ENCODE results near the gene PGLYRP4.

PGLYRP4 gene, protein sequence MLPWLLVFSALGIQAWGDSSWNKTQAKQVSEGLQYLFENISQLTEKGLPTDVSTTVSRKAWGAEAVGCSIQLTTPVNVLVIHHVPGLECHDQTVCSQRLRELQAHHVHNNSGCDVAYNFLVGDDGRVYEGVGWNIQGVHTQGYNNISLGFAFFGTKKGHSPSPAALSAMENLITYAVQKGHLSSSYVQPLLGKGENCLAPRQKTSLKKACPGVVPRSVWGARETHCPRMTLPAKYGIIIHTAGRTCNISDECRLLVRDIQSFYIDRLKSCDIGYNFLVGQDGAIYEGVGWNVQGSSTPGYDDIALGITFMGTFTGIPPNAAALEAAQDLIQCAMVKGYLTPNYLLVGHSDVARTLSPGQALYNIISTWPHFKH

DNA sequence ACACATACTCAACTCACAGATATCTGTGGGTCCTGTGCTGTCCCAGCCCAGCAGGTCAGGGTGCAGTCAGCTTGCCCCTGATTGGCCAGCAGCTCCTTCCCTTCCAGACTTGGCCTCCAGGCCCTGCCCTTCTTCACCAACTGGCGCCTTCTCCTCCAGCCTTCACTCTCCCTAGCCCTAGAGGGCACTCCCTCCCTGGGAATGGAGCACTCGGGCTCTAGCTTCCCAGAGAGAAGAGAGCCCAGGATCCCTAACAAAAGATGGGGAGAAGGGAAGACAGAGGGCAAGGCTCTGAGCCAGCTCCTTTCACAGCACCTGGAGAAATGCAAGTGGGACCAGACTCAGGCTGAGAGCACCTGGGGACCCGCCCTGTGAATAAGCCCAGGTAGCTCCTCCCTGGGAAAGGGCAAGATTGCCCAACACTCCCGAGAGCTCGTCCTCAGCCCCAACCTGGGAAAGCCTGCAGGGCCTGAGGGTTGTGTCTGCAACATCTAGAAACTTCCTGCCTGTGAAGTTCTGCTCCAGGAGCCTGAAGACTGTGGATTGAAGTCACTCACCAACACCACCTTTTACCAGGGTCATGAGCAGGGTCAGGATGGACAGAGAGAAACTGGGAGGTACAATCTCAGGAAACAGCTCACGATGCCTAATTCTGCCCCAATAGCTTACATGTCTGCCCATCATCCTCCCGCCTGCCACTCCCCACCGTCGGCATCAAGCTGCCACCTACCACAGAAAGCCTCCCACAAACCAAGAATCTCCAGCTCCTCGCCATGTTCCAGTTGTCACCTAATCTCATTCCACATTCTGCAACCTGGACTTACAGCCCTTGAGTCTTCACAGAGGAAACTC lies at the start of gene PGLYRP4:
Gene PGLYRP4 (minus strand): TSS at position 331 of the 852 bp plus-strand sequence. CDS start 909 bp downstream, outside the sequence.
- Histone ChIP-seq H3K4me3 (ENCODE audit: low read length in 2 of 2) (no peak within 1 kb of the TSS), H3K36me3 (ENCODE audit: control insufficient read depth in 2 of 2, insufficient read depth in 2 of 2, low read length in 2 of 2) (no peaks in the 10 kb centered on the region), H3K27ac (ENCODE audit: low read length) (no peak within 1 kb of the TSS), H3K9me3 (ENCODE audit: control insufficient read depth in 2 of 2, low read length in 2 of 2) (no peaks in the 10 kb centered on the region), H3K4me1 (ENCODE audit: control insufficient read depth, insufficient read depth, low read length) (no peaks in the 10 kb centered on the region), H3K27me3 (ENCODE audit: control insufficient read depth in 1 of 2, insufficient read depth in 2 of 2, low read length in 2 of 2) (peaks cover 4 to 20% of the 10 kb centered on the region in 2 donors), H3K9ac (ENCODE audit: low read length in 2 of 2) (no peak within 1 kb of the TSS)

DNA sequence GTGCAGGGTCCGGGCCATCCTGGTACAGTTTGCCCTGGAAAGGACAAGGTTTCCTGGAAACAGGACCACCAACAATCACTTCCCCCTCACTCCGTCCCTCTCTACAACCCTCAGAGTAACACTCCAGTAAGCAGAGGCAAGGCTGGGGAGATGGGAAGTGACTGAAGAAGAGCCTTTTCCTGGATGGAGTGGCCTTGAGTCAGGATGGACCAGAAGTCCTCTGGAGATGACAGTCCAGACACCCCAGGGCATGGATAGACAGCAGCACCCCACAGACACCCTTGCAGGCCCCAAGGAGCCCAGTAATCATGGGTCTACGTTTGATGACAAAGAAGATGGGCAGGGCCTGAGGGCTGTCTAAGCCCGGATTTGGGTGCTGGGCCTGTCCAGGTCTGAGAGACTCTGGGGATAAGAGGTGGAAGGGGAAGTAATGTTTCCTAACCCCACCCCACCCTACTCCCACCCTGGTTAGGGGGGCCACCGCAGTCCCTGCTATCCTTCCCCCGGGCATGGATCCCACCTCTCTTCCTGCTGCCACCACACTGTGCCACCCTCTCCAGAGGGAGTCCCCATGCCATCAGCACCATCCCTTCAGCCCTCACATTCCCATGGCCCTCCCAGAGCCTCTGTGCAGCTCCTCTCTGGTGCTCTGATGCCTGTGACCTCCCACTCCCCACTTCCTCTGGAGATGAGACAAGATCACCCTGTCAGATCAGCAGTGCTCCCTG lies 49.4 kb upstream of the PGLYRP4 start:
- no peak overlapping the region for H3K27ac ChIP-seq (ENCODE audit: low read length)
- no peak overlapping the region for H3K9ac ChIP-seq (ENCODE audit: low read length in 2 of 2)
- peaks cover 2 to 14% of the 10 kb centered on the region in 2 donors for H3K27me3 ChIP-seq (ENCODE audit: control insufficient read depth in 1 of 2, insufficient read depth in 2 of 2, low read length in 2 of 2)
- H3K4me3 ChIP-seq (ENCODE audit: low read length in 2 of 2) = no peak overlapping the region
- H3K36me3 ChIP-seq (ENCODE audit: control insufficient read depth in 2 of 2, insufficient read depth in 2 of 2, low read length in 2 of 2) = no peaks in the 10 kb centered on the region
- no peaks in the 10 kb centered on the region for H3K9me3 ChIP-seq (ENCODE audit: control insufficient read depth in 2 of 2, low read length in 2 of 2)
- no peaks in the 10 kb centered on the region for H3K4me1 ChIP-seq (ENCODE audit: control insufficient read depth, insufficient read depth, low read length)

DNA sequence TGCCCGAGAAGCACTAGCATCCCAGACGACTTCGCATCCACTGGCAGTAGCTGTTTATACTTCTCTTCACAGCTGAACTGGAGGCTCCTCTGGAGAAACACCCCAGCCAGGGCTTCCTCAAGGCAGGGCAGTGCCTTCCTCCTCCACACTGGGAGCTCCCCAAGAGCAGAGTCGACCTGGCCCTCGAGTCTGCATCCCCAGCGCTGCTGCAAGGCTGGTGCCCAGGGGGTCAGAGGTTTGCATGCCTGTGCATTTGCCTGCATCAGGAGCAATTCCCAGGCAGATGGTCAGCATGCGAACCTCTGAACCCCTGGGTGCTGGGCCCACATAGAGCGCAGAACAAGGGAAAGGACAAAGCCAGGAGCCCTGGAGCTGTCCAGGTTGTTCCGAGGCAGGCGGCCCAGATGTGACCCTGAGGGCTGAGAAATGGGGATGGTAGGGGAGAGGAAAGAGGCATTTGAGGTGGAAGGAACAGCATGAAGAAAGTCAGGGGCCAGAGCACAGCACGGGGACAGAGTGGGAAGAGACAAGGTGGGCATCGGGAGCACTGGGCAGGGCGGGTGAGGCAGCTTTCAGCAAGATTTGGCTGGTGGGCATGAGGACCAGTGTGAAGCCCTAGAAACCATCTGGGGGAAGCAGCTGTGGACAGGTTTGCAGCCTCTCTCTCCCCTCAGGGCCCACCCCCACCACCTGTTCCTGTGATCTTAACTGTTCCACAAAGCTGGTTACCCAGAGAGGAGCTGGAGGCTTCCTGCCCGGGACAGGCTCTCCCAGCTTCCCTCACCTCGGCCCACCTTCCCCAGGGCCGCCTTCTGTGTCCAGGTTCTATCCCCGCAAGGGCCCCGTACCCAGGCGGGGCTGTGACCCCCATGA lies 48.6 kb upstream of the PGLYRP4 start:
- Histone ChIP-seq H3K27ac (ENCODE audit: low read length) (no peak overlapping the region), H3K4me1 (ENCODE audit: control insufficient read depth, insufficient read depth, low read length) (no peaks in the 10 kb centered on the region), H3K4me3 (ENCODE audit: low read length in 2 of 2) (no peak overlapping the region)

DNA sequence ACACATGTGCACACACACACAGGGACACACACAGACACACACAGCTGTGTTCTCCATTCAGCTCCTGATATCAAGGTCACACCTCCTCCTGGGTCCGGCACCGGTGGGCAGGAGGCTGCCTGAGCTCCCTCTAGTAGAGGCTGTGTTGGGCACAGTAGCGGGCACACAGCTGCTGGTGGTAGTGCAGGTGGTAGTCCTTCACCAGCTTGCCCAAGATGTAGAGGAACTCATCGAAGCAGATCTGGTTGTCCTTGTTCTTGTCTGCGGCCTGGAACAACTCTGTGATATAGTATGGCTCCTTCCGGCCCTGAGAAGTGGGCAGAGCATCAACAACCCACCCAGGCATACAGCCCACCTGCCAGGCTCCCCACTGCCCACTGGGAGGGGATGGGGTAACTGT lies 47.8 kb upstream of the PGLYRP4 start:
- H3K9me3 ChIP-seq (ENCODE audit: control insufficient read depth in 2 of 2, low read length in 2 of 2) = no peaks in the 10 kb centered on the region
- no peak overlapping the region for H3K4me3 ChIP-seq (ENCODE audit: low read length in 2 of 2)
- H3K27ac ChIP-seq (ENCODE audit: low read length) = no peak overlapping the region
- no peak overlapping the region for H3K9ac ChIP-seq (ENCODE audit: low read length in 2 of 2)
- no peaks in the 10 kb centered on the region for H3K4me1 ChIP-seq (ENCODE audit: control insufficient read depth, insufficient read depth, low read length)
- H3K36me3 ChIP-seq (ENCODE audit: control insufficient read depth in 2 of 2, insufficient read depth in 2 of 2, low read length in 2 of 2) = no peaks in the 10 kb centered on the region
- peaks cover 2 to 11% of the 10 kb centered on the region in 2 donors for H3K27me3 ChIP-seq (ENCODE audit: control insufficient read depth in 1 of 2, insufficient read depth in 2 of 2, low read length in 2 of 2)

More for the DNA sequence above, 48.6 kb upstream of the PGLYRP4 start:
- Histone ChIP-seq H3K36me3 (ENCODE audit: control insufficient read depth in 2 of 2, insufficient read depth in 2 of 2, low read length in 2 of 2) (no peaks in the 10 kb centered on the region), H3K9me3 (ENCODE audit: control insufficient read depth in 2 of 2, low read length in 2 of 2) (no peaks in the 10 kb centered on the region), H3K9ac (ENCODE audit: low read length in 2 of 2) (no peak overlapping the region), H3K27me3 (ENCODE audit: control insufficient read depth in 1 of 2, insufficient read depth in 2 of 2, low read length in 2 of 2) (peaks cover 2 to 13% of the 10 kb centered on the region in 2 donors)

DNA sequence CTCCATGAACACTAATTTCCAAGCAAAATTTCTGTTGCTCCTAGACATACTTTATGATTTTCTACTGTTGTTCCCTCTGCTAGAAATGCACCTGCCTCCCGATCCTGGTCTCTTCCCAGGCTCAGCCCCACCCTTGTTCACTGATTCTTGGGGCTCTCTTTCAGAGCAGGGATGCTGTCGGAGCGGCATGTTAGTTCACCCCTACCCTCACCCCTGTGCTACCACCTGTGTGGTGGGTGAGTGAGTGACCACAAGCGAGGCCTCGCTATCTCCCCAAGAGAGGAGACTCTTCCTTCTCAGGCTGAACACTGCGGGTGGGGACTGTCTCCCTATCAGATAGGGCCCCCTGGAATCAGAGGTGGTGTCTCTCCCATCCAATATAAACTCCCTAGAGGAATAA lies 47.1 kb upstream of the PGLYRP4 start:
- no peaks in the 10 kb centered on the region for H3K9me3 ChIP-seq (ENCODE audit: control insufficient read depth in 2 of 2, low read length in 2 of 2)
- H3K9ac ChIP-seq (ENCODE audit: low read length in 2 of 2) = no peak overlapping the region
- no peak overlapping the region for H3K27ac ChIP-seq (ENCODE audit: low read length)
- H3K4me1 ChIP-seq (ENCODE audit: control insufficient read depth, insufficient read depth, low read length) = no peaks in the 10 kb centered on the region
- no peaks in the 10 kb centered on the region for H3K36me3 ChIP-seq (ENCODE audit: control insufficient read depth in 2 of 2, insufficient read depth in 2 of 2, low read length in 2 of 2)
- H3K27me3 ChIP-seq (ENCODE audit: control insufficient read depth in 1 of 2, insufficient read depth in 2 of 2, low read length in 2 of 2) = peaks cover 2 to 14% of the 10 kb centered on the region in 2 donors
- H3K4me3 ChIP-seq (ENCODE audit: low read length in 2 of 2) = no peak overlapping the region

DNA sequence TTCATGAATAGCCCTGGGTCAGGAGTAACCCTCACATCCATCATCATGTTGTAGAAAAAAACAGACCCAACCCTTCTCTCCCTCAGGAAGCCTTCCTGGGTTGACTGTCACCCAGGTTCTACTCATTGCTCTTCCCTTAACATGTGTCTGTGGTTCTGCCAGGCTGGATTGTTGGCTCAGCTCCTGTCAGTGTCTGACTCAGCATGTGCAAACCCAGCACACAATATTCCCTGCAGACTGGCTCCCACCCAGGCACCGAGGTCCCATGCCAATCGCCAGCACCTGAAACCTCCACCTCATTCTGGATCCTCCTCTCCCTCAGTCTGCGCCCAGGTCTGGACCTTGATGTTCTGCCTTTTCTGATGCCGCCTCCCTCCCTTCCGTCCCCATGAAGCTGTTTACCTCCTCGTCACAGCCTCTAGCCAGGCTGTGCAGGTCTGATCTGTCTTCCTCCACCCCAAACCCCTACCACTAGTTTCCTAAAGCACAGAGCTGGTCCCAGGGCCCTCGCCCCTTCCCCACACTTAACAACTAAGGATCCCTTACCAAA lies 46.6 kb upstream of the PGLYRP4 start:
- Histone ChIP-seq H3K9me3 (ENCODE audit: control insufficient read depth in 2 of 2, low read length in 2 of 2) (no peaks in the 10 kb centered on the region), H3K27me3 (ENCODE audit: control insufficient read depth in 1 of 2, insufficient read depth in 2 of 2, low read length in 2 of 2) (peaks cover 2 to 16% of the 10 kb centered on the region in 2 donors), H3K36me3 (ENCODE audit: control insufficient read depth in 2 of 2, insufficient read depth in 2 of 2, low read length in 2 of 2) (no peaks in the 10 kb centered on the region), H3K4me3 (ENCODE audit: low read length in 2 of 2) (no peak overlapping the region), H3K4me1 (ENCODE audit: control insufficient read depth, insufficient read depth, low read length) (no peaks in the 10 kb centered on the region), H3K27ac (ENCODE audit: low read length) (no peak overlapping the region), H3K9ac (ENCODE audit: low read length in 2 of 2) (no peak overlapping the region)

DNA sequence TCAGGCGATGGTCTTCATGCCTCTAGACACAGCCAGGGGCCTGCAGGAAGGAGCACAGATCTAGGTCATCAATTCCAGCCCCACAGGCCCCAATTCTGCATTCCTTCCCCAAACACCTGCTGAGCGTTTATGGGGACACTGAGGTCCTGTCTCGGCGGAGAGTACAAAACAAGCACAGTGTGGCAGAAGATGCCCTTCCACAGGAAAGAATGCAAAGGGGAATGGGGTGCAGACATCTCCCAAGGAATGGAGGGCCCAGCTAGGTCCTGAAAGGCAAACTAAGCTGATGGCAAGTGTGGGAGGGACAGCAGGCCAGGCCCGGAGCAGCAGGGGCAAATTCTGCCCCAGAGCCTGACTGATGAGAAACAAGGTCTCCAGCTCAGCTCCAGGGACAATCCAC lies 45.8 kb upstream of the PGLYRP4 start:
- Histone ChIP-seq H3K27ac (ENCODE audit: low read length) (no peak overlapping the region), H3K36me3 (ENCODE audit: control insufficient read depth in 2 of 2, insufficient read depth in 2 of 2, low read length in 2 of 2) (no peaks in the 10 kb centered on the region), H3K9me3 (ENCODE audit: control insufficient read depth in 2 of 2, low read length in 2 of 2) (no peaks in the 10 kb centered on the region), H3K27me3 (ENCODE audit: control insufficient read depth in 1 of 2, insufficient read depth in 2 of 2, low read length in 2 of 2) (peaks cover 2 to 16% of the 10 kb centered on the region in 2 donors), H3K4me1 (ENCODE audit: control insufficient read depth, insufficient read depth, low read length) (no peaks in the 10 kb centered on the region), H3K4me3 (ENCODE audit: low read length in 2 of 2) (no peak overlapping the region), H3K9ac (ENCODE audit: low read length in 2 of 2) (no peak overlapping the region)

DNA sequence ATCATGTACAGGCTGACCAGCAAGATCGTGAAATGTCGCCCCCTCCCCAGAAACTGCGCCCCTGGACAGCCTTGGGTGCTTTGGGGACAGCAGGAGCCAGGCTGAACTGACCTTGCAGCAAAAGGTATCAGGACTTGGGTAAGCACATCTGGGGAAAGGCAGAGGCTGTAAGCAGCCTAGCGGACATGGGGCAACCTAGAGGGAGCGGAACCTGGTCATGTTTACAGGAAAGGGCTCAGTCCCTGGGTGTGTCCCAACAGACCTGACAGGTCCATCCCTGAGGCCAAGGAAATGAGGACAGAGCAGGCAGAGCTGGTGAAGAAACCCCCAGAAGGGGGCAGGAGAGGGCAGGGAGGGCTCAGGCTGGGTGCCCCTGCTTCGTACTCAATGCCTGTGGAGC lies 45.3 kb upstream of the PGLYRP4 start:
- no peaks in the 10 kb centered on the region for H3K9me3 ChIP-seq (ENCODE audit: control insufficient read depth in 2 of 2, low read length in 2 of 2)
- H3K27ac ChIP-seq (ENCODE audit: low read length) = no peak overlapping the region
- peaks cover 2 to 16% of the 10 kb centered on the region in 2 donors for H3K27me3 ChIP-seq (ENCODE audit: control insufficient read depth in 1 of 2, insufficient read depth in 2 of 2, low read length in 2 of 2)
- no peaks in the 10 kb centered on the region for H3K4me1 ChIP-seq (ENCODE audit: control insufficient read depth, insufficient read depth, low read length)
- H3K9ac ChIP-seq (ENCODE audit: low read length in 2 of 2) = no peak overlapping the region
- no peak overlapping the region for H3K4me3 ChIP-seq (ENCODE audit: low read length in 2 of 2)
- H3K36me3 ChIP-seq (ENCODE audit: control insufficient read depth in 2 of 2, insufficient read depth in 2 of 2, low read length in 2 of 2) = no peaks in the 10 kb centered on the region

DNA sequence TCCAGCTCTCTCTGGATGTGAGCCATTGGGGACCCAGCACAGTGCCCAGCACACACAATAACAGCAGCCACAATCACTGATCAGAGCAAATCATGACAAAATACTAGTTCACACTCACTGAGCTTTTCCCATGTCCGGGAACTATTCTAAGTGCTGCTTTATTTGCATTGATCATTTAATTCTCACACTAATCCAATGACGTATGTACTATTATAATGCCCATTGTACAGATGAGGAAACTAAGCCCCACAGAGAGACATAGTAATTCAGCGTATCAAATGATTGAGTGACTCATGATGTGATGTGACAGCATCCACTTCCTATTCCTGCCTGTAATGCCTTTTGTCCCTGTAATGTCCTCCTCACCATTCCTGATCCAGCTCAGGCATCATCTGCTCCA lies 44.2 kb upstream of the PGLYRP4 start:
- peaks cover 2 to 12% of the 10 kb centered on the region in 2 donors for H3K27me3 ChIP-seq (ENCODE audit: control insufficient read depth in 1 of 2, insufficient read depth in 2 of 2, low read length in 2 of 2)
- no peak overlapping the region for H3K4me3 ChIP-seq (ENCODE audit: low read length in 2 of 2)
- H3K27ac ChIP-seq (ENCODE audit: low read length) = no peak overlapping the region
- H3K4me1 ChIP-seq (ENCODE audit: control insufficient read depth, insufficient read depth, low read length) = no peaks in the 10 kb centered on the region
- no peaks in the 10 kb centered on the region for H3K9me3 ChIP-seq (ENCODE audit: control insufficient read depth in 2 of 2, low read length in 2 of 2)
- no peak overlapping the region for H3K9ac ChIP-seq (ENCODE audit: low read length in 2 of 2)
- H3K36me3 ChIP-seq (ENCODE audit: control insufficient read depth in 2 of 2, insufficient read depth in 2 of 2, low read length in 2 of 2) = no peaks in the 10 kb centered on the region
